ENCODE data around the gene STAC.
"Not testable (repeated sequence)": the region's sequence is repeated elsewhere in the genome, so short reads cannot be mapped to it uniquely, and the experiment has no call there.

Gene STAC

GRCh38 chr3:36461597-36461996 is 81.3 kb downstream of the STAC start:
- H3K4me3 ChIP-seq (replicated peaks; ENCODE audit: low read depth, low read length) = no peak overlapping the region
- peak; percentile 12 for DNase-seq (ENCODE audit: low read depth)
- TF ChIP-seq, protein P1, sequence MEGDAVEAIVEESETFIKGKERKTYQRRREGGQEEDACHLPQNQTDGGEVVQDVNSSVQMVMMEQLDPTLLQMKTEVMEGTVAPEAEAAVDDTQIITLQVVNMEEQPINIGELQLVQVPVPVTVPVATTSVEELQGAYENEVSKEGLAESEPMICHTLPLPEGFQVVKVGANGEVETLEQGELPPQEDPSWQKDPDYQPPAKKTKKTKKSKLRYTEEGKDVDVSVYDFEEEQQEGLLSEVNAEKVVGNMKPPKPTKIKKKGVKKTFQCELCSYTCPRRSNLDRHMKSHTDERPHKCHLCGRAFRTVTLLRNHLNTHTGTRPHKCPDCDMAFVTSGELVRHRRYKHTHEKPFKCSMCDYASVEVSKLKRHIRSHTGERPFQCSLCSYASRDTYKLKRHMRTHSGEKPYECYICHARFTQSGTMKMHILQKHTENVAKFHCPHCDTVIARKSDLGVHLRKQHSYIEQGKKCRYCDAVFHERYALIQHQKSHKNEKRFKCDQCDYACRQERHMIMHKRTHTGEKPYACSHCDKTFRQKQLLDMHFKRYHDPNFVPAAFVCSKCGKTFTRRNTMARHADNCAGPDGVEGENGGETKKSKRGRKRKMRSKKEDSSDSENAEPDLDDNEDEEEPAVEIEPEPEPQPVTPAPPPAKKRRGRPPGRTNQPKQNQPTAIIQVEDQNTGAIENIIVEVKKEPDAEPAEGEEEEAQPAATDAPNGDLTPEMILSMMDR (IDR thresholded peaks at IDR 0.05; ENCODE audit: low read length, missing control alignments) = no peak

DNA sequence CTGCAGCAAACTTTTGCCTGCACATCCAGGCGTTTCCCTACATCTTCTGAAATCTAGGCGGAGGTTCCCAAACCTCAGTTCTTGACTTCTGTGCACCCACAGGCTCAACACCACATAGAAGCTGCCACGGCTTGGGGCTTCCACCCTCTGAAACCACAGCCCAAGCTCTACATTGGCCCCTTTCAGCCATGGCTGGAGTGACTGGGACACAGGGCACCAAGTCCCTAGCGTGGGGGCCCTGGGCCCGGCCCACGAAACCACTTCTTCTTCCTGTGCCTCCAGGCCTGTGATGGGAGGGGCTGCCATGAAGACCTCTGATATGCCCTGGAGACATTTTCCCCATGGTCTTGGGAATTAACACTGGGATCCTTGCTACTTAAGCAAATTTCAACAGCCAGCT is 91.7 kb downstream of the STAC start:
- not testable (repeated sequence) for H3K4me3 ChIP-seq (replicated peaks; ENCODE audit: low read depth, low read length); DNase-seq (ENCODE audit: low read depth)

- no peak for DNase-seq (ENCODE audit: low read depth)
- no peak overlapping the region for H3K4me3 ChIP-seq (replicated peaks; ENCODE audit: low read depth, low read length)
- TF ChIP-seq, protein P1 (IDR thresholded peaks at IDR 0.05; ENCODE audit: low read length, missing control alignments) = no peak
Observed at GRCh38 chr3:36475558-36475957, 95.3 kb downstream of the STAC start.

DNA sequence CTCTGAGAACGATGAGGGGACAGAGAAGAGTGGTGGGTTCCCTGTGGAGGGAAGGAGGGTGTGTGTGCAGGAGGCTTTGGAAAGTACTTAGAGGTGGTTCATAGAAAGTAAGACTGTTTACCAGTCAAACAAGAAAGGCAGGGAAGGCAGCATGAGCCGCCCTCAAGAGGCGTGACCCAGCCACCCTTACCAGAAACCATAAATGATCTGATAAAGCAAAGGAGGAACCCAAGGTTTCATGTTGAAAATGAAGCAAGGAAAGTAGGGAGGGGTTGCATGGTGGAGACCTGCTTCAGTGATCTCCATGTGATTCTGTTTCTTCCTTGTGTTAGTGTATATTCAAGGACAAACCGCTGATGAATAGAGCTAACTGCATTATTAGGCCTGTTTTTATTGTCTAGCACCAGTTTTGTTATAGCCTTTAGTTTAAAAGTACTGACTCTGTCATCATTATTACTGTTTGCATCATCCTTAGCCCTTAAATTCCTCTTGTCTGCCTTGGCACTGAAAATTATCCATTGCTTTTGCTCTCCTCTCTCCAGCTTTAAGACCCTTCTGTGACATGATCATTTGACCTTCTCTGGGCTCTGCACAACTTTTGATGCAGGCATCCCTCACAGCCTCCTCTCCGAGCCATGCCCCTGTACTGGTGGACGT is 96.1 kb downstream of the STAC start:
- H3K4me3 ChIP-seq (replicated peaks; ENCODE audit: low read depth, low read length) = no peak overlapping the region
- TF ChIP-seq, protein P1 (IDR thresholded peaks at IDR 0.05; ENCODE audit: low read length, missing control alignments) = no peak
- no peak for DNase-seq (ENCODE audit: low read depth)

- no peak overlapping the region for H3K4me3 ChIP-seq (replicated peaks; ENCODE audit: low read depth, low read length)
- TF ChIP-seq, protein P1 (IDR thresholded peaks at IDR 0.05; ENCODE audit: low read length, missing control alignments) = no peak
- peak; percentile 7 for DNase-seq (ENCODE audit: low read depth)
Observed at GRCh38 chr3:36477655-36478054, 97.4 kb downstream of the STAC start.

DNA sequence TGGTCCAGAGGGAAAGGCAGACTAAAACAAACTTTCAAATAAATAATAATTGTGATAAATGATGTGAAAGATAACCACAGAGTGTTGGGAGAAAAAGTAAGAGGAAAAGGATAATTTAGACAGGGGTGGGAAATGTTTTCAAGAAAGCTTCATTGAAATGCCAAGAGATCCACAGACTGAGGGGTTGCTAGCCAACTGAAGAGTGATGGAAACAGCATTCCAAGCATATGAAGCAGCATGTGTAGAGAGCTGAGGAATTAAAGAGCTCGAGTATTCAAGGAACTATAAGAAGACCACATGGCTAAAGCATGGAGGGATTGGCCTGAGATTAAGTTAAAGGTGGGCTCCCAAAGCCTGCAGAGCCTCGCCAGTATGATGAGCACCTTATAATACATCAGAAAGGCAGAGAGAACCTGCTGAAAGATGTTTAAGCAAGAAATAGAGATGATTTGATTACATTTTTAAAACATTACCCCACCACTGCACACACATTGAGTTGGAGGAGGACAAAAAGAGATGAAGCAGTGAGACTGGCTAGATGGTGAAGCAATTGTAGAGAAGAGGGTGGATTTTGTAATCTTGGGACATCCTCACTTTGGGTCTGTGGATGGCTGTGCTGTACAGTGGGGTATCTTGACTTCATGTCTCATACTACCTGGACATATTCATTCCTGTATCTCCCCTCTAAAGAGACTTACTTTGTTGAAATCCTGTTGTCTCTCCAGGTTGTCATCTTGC is 100.8 kb downstream of the STAC start:
- TF ChIP-seq, protein P1 (IDR thresholded peaks at IDR 0.05; ENCODE audit: low read length, missing control alignments) = no peak
- H3K4me3 ChIP-seq (replicated peaks; ENCODE audit: low read depth, low read length) = no peak overlapping the region
- DNase-seq (ENCODE audit: low read depth) = peak; percentile 27

GRCh38 chr3:36482256-36482655 is 102.0 kb downstream of the STAC start:
- TF ChIP-seq, protein P1 (IDR thresholded peaks at IDR 0.05; ENCODE audit: low read length, missing control alignments) = no peak
- no peak overlapping the region for H3K4me3 ChIP-seq (replicated peaks; ENCODE audit: low read depth, low read length)
- DNase-seq (ENCODE audit: low read depth) = no peak
